Measurements from ENCODE around the gene CYP1A2.
"Not testable (repeated sequence)": the region's sequence is repeated elsewhere in the genome, so short reads cannot be mapped to it uniquely, and the experiment has no call there.

The CYP1A2 gene

DNA sequence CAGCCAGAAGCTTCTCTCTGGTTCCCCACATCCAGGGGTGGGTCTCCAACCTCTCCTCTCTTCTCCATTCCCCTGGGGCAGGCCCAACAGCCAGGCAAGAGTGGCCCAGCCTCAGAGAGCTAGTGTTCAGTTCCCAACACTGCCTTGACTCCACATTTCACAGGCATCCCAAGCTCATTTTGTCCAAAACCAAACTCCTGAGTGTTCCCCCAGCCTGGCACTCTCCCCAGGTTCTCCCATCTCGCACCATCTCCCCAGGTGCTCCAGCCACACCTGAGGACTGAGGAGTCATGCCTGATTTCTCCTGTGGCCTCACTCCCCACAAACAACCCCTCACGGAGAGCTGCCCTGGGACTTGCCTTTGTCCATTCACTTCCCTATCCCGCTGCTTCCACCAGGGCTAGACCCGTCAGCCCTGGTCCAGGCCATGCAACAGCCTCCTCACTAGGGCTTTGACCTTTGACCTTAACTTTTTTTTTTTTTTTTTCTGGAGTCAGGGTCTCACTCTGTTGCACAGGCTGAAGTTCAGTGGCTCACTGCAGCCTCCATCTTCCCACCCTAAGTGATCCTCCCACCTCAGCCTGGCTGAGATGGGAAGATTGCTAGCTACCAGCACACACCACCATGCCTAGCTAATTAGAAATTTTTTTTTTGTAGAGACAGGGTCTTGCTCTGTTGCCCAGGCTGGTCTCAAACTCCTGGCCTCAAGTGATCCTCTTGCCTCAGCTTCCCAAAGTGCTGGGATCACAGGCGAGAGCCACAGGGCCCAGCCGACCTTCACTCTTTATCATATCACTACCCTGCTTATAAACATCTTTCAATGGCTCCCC lies 29.3 kb downstream of the CYP1A2 start:
- no peak for DNase-seq

DNA sequence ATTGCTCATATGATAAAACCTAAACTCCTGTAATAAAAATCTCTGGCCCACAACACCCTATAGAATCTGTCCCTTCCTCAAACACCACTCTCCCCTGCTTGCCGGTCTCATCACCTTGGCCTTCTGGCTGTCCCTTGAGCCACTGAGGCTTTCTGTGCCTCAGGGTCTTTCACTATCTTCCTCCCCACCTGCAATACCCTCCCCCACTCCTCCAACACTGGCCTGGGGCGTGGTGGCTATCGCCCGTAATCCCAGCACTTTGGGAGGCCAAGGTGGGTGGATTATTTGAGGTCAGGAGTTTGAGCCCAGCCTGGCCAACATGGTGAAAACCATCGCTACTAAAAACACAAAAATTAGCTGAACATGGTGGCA lies 29.9 kb downstream of the CYP1A2 start:
- no peak for DNase-seq

DNA sequence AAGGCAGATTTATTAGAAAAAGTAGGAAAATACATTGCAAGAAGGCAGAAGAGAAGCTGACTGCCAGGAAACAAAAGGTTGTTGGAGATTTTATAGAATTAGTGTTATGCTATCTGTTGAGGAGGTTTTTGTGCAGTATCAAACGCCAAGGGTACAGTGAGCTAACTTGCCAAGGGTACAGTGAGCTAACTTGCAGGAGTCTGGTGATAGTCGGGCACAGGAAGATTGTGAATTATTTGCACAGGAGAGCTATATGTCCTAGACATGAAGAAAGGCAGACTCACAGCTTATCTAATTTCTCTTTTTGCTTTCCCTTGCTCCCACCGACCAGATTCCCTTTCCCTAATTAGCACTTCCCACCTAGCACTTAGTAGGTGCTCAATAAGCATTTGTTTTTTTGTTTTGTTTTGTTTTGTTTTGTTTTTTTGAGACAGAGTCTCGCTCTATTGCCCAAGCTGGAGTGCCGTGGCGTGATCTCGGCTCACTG lies 30.6 kb downstream of the CYP1A2 start:
- no peak for DNase-seq

DNA sequence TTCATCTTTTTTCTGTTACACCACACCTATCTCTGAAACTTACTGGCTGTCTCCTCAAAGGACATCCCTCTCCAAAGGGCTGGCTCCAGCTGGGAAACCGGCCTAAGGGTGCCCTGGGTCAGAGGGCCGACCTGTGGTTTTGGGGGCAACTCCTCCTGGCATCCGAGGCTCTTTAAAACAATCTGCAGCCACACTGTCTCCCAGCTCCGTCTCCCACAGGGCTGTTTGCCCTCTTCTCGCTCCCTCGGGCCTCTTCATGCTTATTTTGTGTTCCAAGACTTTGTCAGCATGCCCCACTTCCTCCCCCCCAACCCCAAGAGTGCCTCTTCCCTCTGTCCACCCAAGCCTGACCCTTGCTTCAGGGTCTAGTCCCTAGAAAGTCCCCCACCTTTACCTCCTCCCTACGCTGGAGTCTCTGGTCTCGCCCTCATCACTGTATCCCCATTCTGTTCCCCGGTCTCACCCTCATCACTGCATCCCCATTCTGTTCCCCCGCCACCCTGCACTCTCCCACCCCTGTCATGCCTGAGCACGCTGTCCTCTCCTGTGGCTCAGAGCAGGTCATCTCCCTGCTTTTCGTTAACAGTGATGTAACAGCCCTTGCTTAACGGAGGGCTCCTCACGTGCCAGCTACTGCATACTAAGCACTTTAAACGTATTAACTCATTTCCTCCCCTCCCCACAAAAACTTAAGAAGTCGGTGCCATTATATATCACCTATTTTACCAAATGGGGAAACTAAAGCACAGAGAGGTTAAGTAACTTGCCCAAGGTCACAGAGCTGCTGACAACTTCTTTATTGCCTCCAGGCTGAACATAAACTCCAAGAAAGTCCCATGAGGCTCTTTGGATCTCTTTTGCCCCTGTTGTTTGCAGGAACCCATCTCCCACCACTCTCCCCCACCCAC lies 32.1 kb downstream of the CYP1A2 start:
- DNase-seq: no peak

DNA sequence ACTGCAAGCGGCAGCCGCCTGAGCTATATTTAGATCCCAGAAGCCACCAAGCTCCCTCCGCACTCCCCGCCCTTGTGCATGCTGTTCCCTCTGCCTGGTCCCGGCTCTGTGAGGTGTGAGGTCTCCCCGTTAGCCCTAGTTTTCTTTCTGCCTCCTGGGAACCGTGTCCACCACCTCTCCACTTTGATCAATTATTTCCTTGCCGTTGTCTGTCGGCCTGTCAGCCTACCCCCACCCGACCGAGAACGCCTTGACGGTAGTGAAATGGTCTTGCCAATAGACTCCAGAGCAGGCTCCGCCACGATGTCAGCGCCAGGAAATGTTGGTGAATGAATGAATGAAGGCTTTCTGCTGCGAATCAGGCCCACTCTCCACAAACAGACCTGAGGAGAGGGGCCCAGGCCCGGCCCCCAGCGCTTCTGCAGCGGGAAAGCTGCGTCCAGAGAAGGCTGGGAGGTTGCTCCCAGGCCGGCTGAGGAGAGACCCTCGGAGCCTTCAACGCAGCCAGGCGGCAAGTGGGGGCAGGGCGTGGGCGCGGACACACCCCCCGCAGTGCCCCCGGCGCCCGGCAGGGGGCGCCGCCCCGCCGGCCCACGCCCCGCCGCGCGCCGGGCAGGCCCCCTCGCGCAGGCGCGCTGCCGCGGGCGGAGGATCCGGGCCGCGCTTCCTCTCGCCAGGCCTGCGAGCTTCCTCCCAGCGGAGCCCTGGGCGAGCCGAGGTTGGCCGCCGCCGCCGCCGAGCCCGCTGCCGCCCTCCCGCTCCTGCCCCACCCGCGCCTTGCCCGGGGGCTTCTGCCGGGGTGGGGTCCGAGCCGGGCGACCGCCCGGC lies 33.0 kb downstream of the CYP1A2 start, which contains the start of gene CSK:
TSS of gene CSK (plus strand) at position 650 of the 828 bp plus-strand sequence. CDS start 16,218 bp downstream, outside the sequence.
- DNase-seq: peak; percentile 57 to 62

DNA sequence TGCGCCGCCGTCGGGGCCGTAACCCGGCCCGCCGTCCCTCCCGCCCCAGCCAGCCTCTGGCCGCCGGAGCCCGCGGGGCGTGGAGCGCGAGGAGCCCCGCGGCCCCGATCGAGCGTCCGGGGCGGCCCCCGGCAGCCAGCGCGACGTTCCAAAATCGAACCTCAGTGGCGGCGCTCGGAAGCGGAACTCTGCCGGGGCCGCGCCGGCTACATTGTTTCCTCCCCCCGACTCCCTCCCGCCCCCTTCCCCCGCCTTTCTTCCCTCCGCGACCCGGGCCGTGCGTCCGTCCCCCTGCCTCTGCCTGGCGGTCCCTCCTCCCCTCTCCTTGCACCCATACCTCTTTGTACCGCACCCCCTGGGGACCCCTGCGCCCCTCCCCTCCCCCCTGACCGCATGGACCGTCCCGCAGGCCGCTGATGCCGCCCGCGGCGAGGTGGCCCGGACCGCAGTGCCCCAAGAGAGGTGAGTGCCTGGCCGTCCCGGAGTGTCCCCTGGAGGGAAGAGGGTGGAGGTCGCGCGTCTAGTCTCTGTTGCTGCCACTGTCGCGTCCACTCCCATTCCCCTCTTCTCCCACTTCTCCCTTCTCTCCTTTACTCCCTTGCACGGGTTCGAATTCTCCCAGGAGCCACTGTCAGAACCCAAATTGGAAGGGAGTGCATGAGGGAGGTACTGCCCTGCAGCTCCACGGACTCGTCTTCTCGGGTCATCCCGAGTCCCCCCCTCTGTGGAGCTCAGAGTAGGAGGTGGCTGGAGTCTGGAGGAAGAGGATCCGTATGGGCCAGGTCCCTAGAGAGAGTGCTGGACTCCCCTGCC lies 33.8 kb downstream of the CYP1A2 start:
- DNase-seq: peak; percentile 54 to 57

DNA sequence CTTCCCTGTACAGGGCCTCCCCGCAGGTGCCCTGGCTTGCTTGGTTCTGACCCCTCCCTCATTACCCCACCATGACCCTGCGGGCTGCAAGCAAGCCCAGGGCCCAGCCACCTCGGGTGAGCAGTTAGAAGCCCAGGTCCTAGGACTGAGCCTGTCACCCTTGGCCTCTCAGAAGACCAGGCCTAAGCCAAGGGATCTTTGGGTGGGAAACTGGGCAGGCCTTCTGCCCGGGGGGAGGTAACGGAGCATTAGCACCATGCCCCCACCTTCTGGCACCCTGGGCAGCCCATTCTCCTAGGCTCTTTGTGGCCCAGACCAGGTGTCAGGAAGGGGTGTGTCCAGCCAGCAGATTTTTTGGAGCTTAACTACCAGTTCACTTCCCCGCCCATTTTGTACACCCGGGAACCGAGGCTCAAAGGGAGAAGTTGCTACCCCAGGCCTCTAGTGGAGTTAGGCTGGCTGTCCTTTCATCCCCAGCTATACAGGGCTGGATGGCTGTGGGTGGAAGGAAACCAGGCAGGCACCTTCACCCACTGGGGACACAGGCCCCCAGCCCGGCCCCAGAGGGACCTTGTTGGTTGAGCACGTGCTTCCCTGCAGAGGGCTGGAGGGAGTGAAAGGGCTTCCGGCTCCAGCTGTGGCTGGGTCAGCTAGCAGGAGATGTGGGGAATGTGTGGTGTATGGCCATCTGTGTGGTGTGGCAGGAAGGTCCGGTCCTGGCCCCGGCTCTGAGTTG lies 34.6 kb downstream of the CYP1A2 start:
- no peak for DNase-seq

DNA sequence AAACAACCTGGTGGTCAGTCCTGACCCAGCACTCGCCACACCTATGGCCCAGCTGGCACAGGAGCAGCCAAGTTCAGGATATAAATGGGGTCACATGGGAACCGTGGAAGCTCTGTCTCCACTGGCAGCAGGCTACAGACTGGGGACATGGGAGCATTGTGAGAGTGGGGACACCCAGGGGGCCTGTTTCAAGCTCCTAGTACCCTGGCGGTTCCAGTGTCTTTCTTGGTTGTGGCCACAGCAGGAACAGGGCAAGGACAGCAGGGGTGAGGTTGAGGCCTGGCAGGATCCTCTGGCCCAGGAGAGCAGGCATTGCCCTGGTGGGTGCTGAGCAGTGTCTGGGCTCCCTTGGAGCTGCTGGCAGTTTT lies 35.1 kb downstream of the CYP1A2 start:
- no peak for DNase-seq

DNA sequence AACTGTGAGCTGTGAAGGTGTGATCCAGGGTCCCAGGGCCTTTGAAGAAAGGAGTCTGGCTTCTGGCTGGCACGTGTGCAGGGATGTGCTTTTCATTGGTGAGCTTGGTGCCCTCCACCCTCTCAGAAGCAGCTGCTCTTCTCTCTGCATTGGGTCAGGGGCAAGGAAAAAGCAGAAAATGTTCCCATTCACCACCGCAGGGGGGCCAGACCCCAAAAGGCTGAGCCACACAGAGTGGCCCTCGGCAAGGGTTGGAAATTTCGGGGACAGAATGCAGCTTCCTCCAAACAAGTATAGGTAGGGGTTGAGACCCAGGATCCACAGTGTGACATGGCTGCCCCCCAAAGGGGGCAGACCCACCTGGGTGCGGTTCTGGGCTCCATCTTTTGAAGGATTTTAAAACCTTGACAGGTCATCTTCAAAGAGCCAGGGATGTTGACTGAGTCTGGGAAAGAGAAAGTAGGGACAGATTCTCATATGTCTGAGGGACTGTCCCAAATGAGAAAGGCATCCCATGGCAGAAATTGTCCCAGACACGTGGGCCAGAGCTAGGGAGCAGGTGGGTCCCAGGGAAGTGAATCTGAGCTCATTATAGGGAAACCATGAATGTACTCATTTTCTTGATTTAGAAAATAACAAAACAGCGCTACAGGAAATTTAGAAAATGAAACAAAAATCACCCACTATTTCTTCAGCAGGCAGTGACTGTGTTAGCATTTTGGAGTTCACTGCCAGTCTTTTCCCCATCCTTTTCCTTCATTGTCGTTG lies 36.0 kb downstream of the CYP1A2 start:
- no peak for DNase-seq

DNA sequence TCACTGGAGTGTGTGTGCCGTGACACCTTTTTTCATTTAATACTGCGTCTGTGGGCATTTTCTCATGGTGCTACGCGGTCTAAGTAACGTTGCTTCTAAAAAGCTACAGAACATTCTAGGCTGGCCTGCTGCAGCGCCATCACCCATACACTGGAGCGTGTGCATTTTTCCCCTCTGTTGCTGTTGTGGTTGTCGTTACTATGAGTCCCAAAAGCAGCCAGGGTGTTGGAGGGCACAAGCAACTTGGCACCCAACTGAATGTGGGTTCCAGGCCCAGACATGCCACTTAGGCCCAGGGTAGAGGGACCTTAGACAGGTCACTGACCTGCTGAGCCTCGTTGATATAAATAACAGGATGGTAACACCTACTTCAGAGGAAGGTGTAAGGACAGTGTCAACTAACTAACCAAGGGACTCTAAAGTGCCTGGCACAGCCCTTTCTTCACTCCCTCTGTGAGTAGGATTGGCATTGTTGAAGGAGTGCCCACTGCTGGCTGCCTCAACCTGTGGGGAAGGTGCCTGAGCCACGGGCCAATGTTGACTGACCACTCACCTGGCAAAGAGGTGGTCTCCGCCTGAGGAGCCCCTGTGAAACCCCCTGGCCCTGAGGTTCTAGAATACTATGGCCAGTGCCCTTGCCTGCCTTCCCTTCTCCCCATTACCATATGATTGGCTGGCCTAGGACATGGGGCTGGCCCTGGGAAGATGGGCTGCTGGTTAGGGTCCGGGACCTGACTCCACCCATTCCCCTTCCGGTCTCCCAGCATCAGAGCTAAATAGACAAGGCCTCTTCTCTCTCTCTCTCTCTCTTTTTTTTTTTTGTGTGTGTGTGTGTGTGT lies 36.8 kb downstream of the CYP1A2 start:
- no peak for DNase-seq

DNA sequence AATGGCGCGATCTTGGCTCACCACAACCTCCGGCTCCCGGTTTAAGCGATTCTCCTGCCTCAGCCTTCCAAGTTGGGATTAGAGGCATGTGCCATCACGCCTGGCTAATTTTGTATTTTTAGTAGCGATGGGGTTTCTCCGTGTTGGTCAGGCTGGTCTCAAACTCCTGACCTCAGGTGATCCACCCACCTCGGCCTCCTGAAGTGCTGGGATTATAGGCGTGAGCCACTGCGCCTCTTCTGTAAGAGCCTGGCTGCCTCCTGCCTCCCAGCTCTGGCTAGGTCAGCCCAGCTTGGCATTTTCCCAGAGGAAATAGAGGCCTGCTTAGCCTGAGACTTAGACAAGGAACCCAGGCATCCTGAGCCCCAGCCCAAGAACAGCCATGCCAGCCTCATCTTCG lies 37.4 kb downstream of the CYP1A2 start:
- DNase-seq: not testable (repeated sequence)

DNA sequence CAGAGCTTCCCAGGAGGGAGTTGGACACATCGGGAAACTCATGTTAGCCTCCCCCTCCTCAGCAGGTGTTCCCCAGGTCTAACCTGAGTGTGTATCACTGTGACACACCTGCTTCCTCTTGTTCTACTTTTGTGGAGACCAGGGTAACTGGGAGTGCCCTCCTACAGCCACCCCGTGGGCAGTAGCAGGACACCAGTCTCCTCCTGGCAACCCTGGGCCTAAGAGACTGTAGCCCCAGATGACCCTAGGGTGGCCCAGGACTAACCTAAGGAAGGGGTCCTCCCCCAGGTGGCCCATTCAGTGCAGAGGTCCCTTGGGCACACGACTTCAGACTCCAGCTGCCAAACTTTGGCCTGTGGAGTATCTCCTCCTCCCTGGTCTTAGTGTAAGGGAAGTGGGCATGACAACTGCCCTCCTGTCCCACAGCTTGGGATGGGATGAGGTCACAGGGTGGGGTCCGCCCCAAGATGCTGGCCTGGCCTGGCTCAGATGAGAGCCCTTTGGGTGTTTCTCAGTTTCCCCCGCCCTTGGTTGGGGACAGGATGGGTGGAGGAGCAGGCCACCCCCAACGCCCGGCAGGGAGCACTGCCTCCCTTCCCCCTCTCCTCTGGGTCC lies 38.0 kb downstream of the CYP1A2 start:
- DNase-seq: no peak

DNA sequence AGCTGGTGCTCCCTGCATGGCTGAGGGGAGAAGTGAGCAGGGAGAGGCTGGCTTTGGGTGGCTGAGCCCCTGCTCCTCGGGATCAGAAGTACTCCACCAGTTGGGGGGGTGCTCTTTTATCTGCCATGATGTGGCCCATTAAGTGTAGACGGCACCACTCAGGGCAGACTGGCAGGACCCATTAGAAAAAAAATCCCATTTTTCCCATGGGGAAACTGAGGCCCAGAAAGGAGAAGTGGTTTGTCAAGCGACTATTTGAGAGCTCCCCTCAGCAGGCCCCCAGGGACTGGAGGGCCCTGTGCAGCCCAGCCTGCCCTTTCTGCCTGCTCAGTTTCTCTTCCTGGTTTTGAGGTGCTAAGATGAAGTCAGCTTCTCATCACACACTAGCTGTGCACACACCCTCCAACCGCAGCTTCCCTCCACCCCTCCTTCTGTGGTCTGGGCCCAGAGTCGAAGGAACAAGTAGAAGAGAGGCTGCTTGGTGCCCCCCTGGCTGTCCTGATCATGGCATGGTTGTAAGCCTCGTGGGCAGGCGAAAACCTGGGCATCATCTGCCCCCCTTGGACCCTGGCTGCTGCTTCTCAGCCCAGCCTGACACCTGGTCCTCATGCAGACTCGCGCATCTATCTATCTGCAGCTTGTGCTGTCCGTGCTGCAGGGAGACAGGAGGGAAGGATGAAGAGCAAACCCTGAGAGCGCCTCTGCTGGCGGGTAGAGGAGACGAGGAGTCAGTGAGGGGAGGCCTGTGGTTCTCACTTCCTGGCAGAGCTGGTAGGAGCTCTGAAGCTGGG lies 38.8 kb downstream of the CYP1A2 start:
- DNase-seq: peak; percentile 81 to 85

DNA sequence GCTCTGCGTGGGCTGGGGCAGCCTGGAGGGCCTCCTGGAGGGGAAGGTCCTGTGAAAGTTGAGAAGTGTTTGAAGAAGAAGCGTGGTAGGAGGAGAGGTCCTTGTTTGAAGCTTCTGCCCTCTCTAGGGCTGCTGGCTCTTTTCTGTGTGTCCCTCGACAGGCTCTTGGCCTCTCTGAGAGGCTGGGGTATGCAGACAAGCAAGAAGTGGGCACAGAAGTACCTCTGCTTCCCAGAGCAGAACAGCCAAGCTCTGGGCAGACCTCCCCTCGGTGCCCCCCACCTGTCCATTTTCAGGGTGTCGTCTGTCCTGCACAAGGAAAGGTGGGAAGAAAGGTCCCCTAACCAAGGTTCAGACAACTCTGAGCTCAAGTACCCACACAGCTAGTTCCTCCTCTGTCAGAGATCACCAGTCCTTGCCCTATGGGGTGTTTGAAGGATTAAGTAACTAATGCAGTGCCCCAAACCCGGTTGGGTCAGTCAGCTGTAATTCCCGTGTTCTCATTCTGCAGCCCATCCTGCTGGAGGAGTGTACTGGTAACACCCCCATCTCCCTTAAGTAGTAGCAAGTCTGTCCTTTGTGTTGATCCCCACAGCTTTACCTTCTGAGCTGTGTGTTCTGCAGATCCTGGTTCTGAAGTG lies 39.5 kb downstream of the CYP1A2 start:
- DNase-seq: no peak

DNA sequence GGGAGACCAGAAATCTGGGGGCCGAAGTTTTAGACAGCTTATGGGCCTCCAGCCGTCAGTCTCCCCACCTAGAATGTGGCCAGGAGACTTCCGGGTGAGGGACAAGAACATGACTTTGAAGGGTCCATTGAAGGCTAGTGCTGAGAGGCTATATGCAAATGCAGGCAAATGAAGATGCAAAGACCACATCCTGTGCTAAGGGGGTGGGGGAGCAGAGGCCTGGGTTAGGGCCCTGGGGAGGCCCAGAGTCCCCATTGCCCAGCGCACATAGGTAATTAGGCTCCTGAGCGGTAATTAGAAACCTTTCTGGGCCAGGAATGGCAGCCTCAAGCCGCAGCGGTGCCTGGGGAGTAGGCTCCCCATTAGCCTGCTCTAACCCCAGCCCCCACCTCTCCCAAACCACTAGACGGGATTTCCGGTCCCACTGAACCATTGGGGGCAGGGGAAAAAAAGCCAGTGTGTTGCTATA lies 40.1 kb downstream of the CYP1A2 start:
- no peak for DNase-seq

DNA sequence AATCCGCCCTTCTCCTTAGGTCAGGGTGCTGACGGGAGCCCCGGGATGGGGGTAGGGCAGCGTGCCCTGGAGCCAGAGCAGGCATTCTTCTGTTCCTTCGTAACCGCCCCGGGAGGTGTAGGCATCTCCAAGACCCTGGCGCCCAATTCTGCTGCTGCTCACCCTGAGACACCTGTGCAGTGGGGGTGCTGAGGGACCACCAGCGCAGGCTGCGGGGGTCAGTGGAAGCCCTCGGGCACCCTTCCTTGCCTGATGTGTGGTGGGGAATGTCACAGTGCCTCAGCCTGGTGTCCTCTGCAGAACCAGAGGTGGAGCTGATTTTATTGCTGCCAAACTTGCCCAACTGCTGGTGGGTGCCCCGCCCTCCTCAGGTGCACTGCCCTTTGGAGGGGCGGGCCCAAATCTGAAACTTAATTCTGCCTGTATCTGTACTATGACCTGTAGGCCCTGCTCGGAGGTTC lies 40.6 kb downstream of the CYP1A2 start:
- no peak for DNase-seq

DNA sequence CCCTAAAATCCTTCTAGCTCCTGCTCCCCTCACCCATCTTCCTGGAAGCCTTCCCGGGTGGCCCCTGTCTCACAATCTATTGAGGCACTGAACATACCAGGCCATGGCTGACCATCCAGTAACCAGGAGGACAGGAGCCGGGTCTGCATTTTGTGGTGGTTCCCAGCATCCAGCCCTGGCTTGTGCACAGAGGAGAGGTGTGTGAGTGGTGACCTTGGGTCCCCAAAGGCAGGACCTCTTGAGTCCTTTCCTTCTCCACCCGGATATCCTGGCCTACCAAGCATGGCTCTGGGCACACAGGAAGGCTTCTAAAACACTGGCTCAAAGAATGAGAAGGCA lies 41.1 kb downstream of the CYP1A2 start:
- no peak for DNase-seq

All from activated CD4-positive, alpha-beta T cell treated with anti-CD3 and anti-CD28 coated beads, Interleukin-2, amount 50 U/mL, for 4 hours (primary cell).